ENCODE data around the gene UQCRC1. TPM values are rescaled to one million over a fixed set of nuclear protein-coding genes. Genes with fewer than 3 reads are reported as not detected.

UQCRC1 gene
- total and polyA plus RNA-seq, 12 donors, result 723 to 1,330 (median 1,035) TPM

GRCh38 chr3:48655606-48656005 lies 46.2 kb upstream of the UQCRC1 start:
- Histone ChIP-seq H3K27ac (peak overlapping the region in 2 of 10 donors; percentile 65 to 74), H3K9me3 (no peaks in the 10 kb centered on the region), H3K4me1 (peaks cover 0 to 19% (median 13%) of the 10 kb centered on the region in 9 donors), H3K27me3 (peaks cover 0 to 6% (median 0%) of the 10 kb centered on the region in 7 donors), H3K36me3 (no peaks in the 10 kb centered on the region), H3K4me3 (peak overlapping the region; percentile 43 to 76 (median 64))
- WGBS, 2 donors, result 18 to 21% methylated on average over 29 to 30 of the region's 30 CpGs
- intact Hi-C loops (cut with DNase I), result no loop called here
- ATAC-seq, result peak in 2 of 8 donors; percentile 2 to 3
- no peak for TF ChIP-seq CTCF (IDR thresholded peaks at IDR 0.05)
- no peak for DNase-seq

GRCh38 chr3:48655063-48655462 lies 45.6 kb upstream of the UQCRC1 start:
- intact Hi-C loops (cut with DNase I), result no loop called here
- Histone ChIP-seq H3K27ac (no peak overlapping the region), H3K9me3 (no peaks in the 10 kb centered on the region), H3K36me3 (no peaks in the 10 kb centered on the region), H3K4me1 (peaks cover 0 to 19% (median 13%) of the 10 kb centered on the region in 9 donors), H3K4me3 (no peak overlapping the region), H3K27me3 (peaks cover 0 to 3% (median 0%) of the 10 kb centered on the region in 7 donors)
- DNase-seq (no peak), ATAC-seq (no peak)
- WGBS, 2 donors, result 91 to 96% methylated on average over 12 of the region's 12 CpGs
- no peak for TF ChIP-seq CTCF (IDR thresholded peaks at IDR 0.05)

- ATAC-seq (no peak), DNase-seq (no peak)
- H3K27me3 ChIP-seq, result no peaks in the 10 kb centered on the region
- peaks cover 0 to 19% (median 13%) of the 10 kb centered on the region in 9 donors for H3K4me1 ChIP-seq
- H3K4me3 ChIP-seq, result no peak overlapping the region
- WGBS, 2 donors, result 93 to 97% methylated on average over 15 of the region's 15 CpGs
- intact Hi-C loops (cut with DNase I), result no loop called here
- H3K27ac ChIP-seq, result no peak overlapping the region
- H3K36me3 ChIP-seq, result no peaks in the 10 kb centered on the region
- no peak for TF ChIP-seq CTCF (IDR thresholded peaks at IDR 0.05)
- H3K9me3 ChIP-seq, result no peaks in the 10 kb centered on the region
Observed at GRCh38 chr3:48652923-48653715, 43.7 kb upstream of the UQCRC1 start.

- Histone ChIP-seq H3K36me3 (no peaks in the 10 kb centered on the region), H3K27ac (no peak overlapping the region), H3K9me3 (no peaks in the 10 kb centered on the region), H3K4me1 (peaks cover 0 to 17% (median 9%) of the 10 kb centered on the region in 9 donors), H3K27me3 (no peaks in the 10 kb centered on the region), H3K4me3 (no peak overlapping the region)
- 91 to 94% methylated on average over 11 of the region's 11 CpGs for WGBS, 2 donors
- TF ChIP-seq CTCF (IDR thresholded peaks at IDR 0.05), result no peak
- ATAC-seq (no peak), DNase-seq (no peak)
- intact Hi-C loops (cut with DNase I), result no loop called here
Observed at GRCh38 chr3:48651771-48652170, 42.3 kb upstream of the UQCRC1 start.
